Astrocyte of the spinal cord (primary cell): ENCODE data around the gene ANXA11.
"Not testable (repeated sequence)": the region's sequence is repeated elsewhere in the genome, so short reads cannot be mapped to it uniquely, and the experiment has no call there.

Experiments used
- DNase-seq: peaks from one replicate; pipeline ENCODE4 v3.0.0; 2011; ENCODE audit warnings: low read depth, low spot score
- H3K4me3 ChIP-seq: 2 replicates; pipeline ENCODE4 v1.5.1; 2011; ENCODE audit warnings: low read depth, mild to moderate bottlenecking, low read length, moderate library complexity
- in situ Hi-C: cut with HindIII; loops from 2 replicates; pipeline ENCODE4 v1.10.0; 2017; ENCODE audit warnings: low sequenced_read_pairs
- TF ChIP-seq, protein P1 (sequence below): IDR thresholded peaks from 2 replicates; pipeline ENCODE4 v1.5.1; 2012; ENCODE audit warnings: low read depth, mild to moderate bottlenecking, low read length, inconsistent platforms

Gene ANXA11

DNA sequence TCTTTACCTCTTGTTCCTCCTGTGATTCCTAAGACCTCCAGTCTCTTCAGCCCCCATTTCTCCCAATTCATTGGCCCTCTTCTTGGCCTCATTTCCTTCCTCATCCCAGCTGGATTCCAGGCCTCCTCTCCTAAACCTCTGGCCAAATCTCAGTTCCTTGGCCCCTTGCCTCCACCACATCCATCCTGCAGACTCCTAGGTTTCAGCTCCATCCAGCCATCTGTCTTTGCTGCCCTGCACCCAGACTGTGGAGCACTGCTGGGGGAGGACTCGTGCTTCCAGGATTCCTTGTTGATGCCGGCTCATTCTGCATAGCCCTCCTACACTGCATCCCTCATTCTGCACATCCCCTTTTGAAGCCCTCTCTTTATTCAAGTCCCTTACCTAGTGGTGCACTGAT is 66.1 kb downstream of the ANXA11 start:
- TF ChIP-seq, protein P1, sequence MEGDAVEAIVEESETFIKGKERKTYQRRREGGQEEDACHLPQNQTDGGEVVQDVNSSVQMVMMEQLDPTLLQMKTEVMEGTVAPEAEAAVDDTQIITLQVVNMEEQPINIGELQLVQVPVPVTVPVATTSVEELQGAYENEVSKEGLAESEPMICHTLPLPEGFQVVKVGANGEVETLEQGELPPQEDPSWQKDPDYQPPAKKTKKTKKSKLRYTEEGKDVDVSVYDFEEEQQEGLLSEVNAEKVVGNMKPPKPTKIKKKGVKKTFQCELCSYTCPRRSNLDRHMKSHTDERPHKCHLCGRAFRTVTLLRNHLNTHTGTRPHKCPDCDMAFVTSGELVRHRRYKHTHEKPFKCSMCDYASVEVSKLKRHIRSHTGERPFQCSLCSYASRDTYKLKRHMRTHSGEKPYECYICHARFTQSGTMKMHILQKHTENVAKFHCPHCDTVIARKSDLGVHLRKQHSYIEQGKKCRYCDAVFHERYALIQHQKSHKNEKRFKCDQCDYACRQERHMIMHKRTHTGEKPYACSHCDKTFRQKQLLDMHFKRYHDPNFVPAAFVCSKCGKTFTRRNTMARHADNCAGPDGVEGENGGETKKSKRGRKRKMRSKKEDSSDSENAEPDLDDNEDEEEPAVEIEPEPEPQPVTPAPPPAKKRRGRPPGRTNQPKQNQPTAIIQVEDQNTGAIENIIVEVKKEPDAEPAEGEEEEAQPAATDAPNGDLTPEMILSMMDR: no peak
- DNase-seq: no peak
- no peak overlapping the region for H3K4me3 ChIP-seq
- in situ Hi-C loops: no loop called here

DNA sequence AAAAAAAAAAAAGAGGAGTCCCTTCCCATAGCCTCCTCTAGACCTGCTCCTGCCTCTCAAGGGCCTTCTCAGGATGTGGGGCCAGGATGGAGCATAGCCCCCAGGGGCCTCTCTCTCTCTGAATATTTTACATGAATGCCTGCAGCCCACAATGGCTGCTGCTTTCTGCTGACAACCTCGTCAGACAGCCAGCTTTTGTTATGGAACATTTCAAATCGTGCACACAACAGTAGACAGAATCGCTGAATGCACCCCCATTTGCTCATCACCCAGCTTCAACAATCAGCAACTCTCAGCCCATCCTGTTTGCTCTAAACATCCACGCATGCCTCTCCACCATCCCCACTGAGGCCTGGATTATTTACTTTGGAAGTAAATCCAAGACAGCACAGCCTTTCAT is 67.4 kb downstream of the ANXA11 start:
- no peak overlapping the region for H3K4me3 ChIP-seq
- TF ChIP-seq, protein P1: no peak
- no peak for DNase-seq
- in situ Hi-C loops: no loop called here

DNA sequence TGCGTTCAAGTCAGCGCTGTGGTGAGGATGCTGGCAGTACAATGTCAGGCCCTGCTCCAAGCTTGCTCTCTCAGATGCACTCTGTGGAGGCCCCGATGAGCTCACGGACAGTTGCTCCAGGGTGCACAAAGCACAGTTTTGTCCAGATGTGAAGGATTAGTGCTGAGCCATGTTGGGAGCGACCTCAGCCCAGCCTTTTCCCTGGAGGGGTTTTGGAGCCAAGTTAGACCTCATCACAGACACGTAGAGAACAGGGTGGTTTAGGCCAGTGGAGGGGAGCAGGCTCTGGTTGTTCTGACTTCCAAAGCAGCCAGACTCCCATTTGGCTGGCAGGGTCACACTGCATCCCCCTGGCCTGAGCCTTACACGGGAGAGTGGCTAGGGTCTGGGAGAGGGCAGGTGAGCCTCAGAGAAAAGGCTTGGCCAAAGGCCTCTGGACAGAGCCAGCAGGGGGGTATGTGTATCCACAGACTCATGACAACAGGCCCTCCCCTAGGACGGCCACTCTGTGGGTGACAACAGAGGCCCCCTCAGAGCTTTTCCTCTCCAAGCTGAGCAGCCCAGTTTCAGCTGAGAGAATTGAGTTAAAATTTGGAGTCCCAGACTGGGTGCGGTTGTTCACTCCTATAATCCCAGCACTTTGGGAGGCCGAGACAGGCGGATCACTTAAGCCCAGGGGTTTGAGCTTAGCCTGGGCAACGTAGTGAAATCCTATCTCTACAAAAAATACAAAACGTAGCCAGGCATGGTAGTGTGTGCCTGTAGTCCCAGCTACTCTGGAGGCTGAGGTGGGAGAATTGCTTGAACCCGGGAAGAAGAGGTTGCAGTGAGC is 68.1 kb downstream of the ANXA11 start:
- in situ Hi-C loops: no loop called here
- no peak overlapping the region for H3K4me3 ChIP-seq
- TF ChIP-seq, protein P1: no peak
- no peak for DNase-seq

DNA sequence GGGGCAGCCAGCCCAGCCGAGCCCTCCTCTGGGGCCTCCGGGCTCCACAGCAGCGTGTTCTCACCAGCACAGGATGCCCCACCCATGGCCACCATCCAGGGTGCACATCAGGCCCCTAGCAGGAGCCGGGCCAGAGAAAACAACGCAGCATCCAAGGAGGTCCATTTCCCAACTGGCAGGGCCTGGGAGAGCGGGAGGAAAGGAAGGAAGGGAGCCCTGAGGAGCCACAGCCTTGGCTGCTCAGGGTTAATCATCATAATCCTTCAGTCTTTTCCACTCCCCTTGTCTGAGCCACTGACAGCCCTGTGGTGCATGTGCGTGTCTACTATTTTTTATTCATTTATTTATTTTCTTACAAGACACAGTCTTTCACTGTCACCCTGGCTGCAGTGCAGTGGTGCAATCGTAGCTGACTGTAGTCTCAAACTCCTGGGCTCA is 69.2 kb downstream of the ANXA11 start:
- in situ Hi-C loops: no loop called here
- H3K4me3 ChIP-seq: no peak overlapping the region
- TF ChIP-seq, protein P1: no peak
- peak; percentile 93 for DNase-seq

DNA sequence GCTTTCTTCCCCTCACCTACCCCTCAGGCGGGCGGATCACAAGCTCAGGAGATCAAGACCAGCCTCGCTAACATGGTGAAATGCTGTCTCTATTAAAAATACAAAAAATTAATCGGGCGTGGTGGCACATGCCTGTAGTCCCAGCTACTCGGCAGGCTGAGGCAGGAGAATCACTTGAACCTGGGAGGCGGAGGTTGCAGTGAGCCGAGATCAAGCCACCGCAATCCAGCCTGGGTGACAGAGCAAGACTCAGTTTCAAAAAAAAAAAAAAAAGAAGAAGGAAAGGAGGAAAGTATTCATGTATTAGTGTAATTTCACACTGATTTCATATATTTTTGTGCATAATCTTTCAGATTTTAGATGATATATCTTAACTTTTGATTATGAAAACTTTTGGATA is 71.7 kb downstream of the ANXA11 start:
- H3K4me3 ChIP-seq: peak overlapping the region; percentile 48
- in situ Hi-C loops, DNase-seq: not testable (repeated sequence)

DNA sequence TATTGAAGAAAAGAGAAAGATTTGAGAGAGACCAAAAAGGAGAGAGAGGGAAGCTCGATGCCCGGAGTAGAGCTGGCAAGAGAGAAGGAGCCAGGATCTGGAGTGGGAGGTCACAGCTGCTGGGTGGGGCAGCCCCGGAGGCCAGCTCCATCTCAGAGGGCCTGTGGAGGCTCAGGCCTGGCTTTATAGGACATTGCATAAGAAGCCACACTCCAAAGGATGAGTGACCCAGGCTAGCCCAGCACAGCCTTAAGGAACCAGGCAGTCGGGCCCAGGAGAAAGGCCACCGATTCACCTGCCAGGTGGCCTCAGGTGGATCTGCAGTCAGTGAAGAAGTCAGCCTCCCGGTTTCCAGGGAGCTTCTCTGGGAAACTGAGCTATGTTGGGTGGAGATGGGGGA is 72.1 kb downstream of the ANXA11 start:
- TF ChIP-seq, protein P1: no peak
- in situ Hi-C loops: no loop called here
- no peak for DNase-seq
- peak overlapping the region; percentile 48 for H3K4me3 ChIP-seq

DNA sequence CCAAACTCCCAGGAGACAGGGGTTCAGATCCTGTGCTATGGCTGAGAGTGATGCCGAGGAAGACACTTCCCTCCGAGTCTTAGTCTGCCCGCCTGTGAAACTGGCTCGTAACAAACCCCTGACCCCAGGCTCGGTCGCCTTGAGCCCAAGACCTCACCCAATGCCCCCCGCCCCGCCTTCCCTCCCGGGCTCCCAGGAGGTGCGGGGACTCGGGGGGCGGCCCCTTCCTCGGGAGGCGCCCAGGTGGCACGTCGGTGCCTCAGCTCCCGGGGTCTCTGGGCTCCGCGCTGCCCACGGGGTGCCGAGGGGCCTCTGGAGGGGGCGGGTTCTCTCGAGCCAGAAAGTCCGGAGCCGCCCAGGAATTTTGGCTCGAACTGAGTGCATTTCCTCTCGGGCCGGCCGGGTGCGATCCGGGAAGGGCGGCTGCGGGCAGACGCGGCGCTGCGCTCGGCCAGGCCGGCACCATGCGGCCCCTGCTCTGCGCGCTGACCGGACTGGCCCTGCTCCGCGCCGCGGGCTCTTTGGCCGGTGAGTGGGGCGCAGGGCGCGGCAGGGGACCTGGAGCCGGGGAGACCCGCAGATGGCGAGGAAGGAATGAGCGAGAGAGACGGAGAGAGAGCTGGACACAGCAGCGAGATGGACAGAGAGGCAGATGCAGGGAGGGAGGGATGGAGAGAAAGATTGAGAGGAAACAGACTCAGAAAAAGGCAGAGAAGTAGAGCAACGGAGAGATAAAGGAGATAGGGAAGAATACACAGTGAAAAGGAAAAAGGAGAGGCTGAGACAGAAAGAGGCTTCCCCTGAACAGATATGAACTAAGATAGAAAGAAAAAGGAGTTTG is 72.8 kb downstream of the ANXA11 start, which contains the start of gene PLAC9:
Gene PLAC9, plus strand, starts transcription at position 432 of the 841 bp plus-strand sequence. Its CDS starts 33 bp downstream, at position 465.
- DNase-seq: no peak
- H3K4me3 ChIP-seq: peak within 1 kb of the TSS; percentile 48
- TF ChIP-seq, protein P1: no peak
- in situ Hi-C loops: no loop called here
